GM23338 (cell line): ENCODE results near the gene ARMCX6. TPM values are rescaled to one million over a fixed set of nuclear protein-coding genes. Genes with fewer than 3 reads are reported as not detected.
"Not testable (repeated sequence)": the region's sequence is repeated elsewhere in the genome, so short reads cannot be mapped to it uniquely, and the experiment has no call there.

ENCODE experiments used
- ATAC-seq: fragments of 200-7000 bp; cut with Tn5 transposase; 3 replicates; pipeline ENCODE4 v1.9.1; 2020
- DNase-seq: peaks from one replicate; pipeline ENCODE4 v3.0.0-alpha.2; 2015; ENCODE audit warnings: low spot score
- H2AFZ ChIP-seq: fragments of 200-600 bp; sonication (generic); 2 replicates; pipeline ENCODE4 v1.8.0; 2016; ENCODE audit warnings: antibody characterized with exemption, mild to moderate bottlenecking, moderate library complexity
- H3F3A ChIP-seq: fragments of 200-600 bp; sonication (generic); replicated peaks from 2 replicates; pipeline ENCODE4 v1.8.0; 2017; ENCODE audit warnings: antibody characterized with exemption, mixed run types, low read depth
- H3K27ac ChIP-seq: fragments of 200-600 bp; sonication (generic); 2 replicates; pipeline ENCODE4 v1.6.1; 2016; ENCODE audit warnings: low read depth
- H3K27me3 ChIP-seq: fragments of 200-600 bp; sonication (generic); 2 replicates; pipeline ENCODE4 v1.8.0; 2016; ENCODE audit warnings: mild to moderate bottlenecking, mixed run types, moderate library complexity; ENCODE audit not compliant: insufficient read depth
- H3K36me3 ChIP-seq: fragments of 200-600 bp; sonication (generic); 2 replicates; pipeline ENCODE4 v1.8.0; 2016; ENCODE audit warnings: mild to moderate bottlenecking; ENCODE audit not compliant: insufficient read depth
- H3K4me1 ChIP-seq: fragments of 200-600 bp; sonication (generic); 2 replicates; pipeline ENCODE4 v1.8.0; 2016; ENCODE audit warnings: mild to moderate bottlenecking, moderate library complexity; ENCODE audit not compliant: insufficient read depth
- H3K4me2 ChIP-seq: fragments of 200-600 bp; sonication (generic); 2 replicates; pipeline ENCODE4 v1.7.1; 2017; ENCODE audit warnings: mixed run types
- H3K4me3 ChIP-seq: fragments of 200-600 bp; sonication (generic); 2 replicates; pipeline ENCODE4 v1.6.1; 2016; ENCODE audit warnings: mixed run types
- H3K79me2 ChIP-seq: fragments of 200-600 bp; sonication (generic); replicated peaks from 2 replicates; pipeline ENCODE4 v1.8.0; 2017; ENCODE audit warnings: mild to moderate bottlenecking; ENCODE audit not compliant: insufficient read depth
- H3K9me2 ChIP-seq: fragments of 200-600 bp; sonication (generic); 2 replicates; pipeline ENCODE4 v1.8.0; 2017; ENCODE audit not compliant: insufficient read depth
- H4K20me1 ChIP-seq: fragments of 200-600 bp; sonication (generic); replicated peaks from 2 replicates; pipeline ENCODE4 v1.8.0; 2017; ENCODE audit warnings: mild to moderate bottlenecking; ENCODE audit not compliant: insufficient read depth
- H3K27ac Mint-ChIP-seq: 2 replicates; pipeline ENCODE4 v1.8.0; 2020; ENCODE audit warnings: inconsistent platforms, mild to moderate bottlenecking, moderate library complexity, mixed read lengths
- H3K27me3 Mint-ChIP-seq: 3 replicates; pipeline ENCODE4 v1.8.0; 2022; ENCODE audit warnings: low read depth, mild to moderate bottlenecking, moderate library complexity, mixed read lengths, inconsistent platforms; ENCODE audit not compliant: insufficient read depth, poor library complexity
- H3K36me3 Mint-ChIP-seq: 3 replicates; pipeline ENCODE4 v1.8.0; 2021; ENCODE audit warnings: low read depth, mild to moderate bottlenecking, inconsistent platforms, moderate library complexity, mixed read lengths
- H3K4me1 Mint-ChIP-seq: 3 replicates; pipeline ENCODE4 v1.8.0; 2020; ENCODE audit warnings: mild to moderate bottlenecking, inconsistent platforms, mixed read lengths
- H3K4me3 Mint-ChIP-seq: 3 replicates; pipeline ENCODE4 v1.8.0; 2021; ENCODE audit warnings: moderate library complexity, mild to moderate bottlenecking, inconsistent platforms, mixed read lengths
- H3K9me3 Mint-ChIP-seq: 3 replicates; pipeline ENCODE4 v1.8.0; 2020; ENCODE audit warnings: moderate library complexity, mild to moderate bottlenecking, inconsistent platforms, mixed read lengths
- ZNF331 ChIP-seq: fragments of 250-450 bp; sonication (Bioruptor Pico); IDR thresholded peaks from 2 replicates; pipeline ENCODE4 v1.5.0; 2020; ENCODE audit warnings: low read depth, mild to moderate bottlenecking, moderate library complexity
- polyA plus RNA-seq: library from polyadenylated mRNA; unstranded; fragments of >200 nt; fragmentation: Nextera tagmentation; extraction: Ambion mirVana; gene quantifications from 2 replicates; pipeline ENCODE4 v1.2.1, GENCODE V29; 2016
- total RNA-seq: library from RNA; depleted of rRNA; stranded (reverse); fragments of >200 nt; shearing (Covaris generic); gene quantifications from 2 replicates; pipeline ENCODE4 v1.2.3, GENCODE V29; 2014
- TF ChIP-seq, protein P1 (sequence below): fragments of 250-450 bp; sonication (Bioruptor Pico); IDR thresholded peaks from 2 replicates; pipeline ENCODE4 v1.5.0; 2020; ENCODE audit warnings: mild to moderate bottlenecking, moderate library complexity

The ARMCX6 gene
- total and polyA plus RNA-seq, 2 experiments from 2014 or later: 23.8 to 27.0 TPM

DNA sequence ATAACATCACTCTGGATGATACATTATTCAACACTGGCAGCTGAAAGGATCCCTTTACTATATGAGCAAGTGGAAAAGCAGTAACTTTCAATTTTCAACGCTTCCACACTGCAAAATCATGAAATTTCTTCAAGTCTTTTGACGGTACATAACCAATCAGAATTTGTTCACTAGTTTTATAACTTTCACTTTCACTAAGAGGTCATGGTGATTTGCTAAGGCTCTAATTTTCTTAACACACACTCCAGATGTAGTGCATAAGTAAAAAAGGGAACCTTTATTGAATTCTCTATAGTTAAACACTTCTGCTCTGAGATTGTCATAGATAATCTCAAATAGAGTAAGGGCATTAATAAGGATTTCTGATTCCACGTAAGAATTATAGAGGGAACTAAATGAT is 37.7 kb upstream of the ARMCX6 start:
- ATAC-seq (no peak), DNase-seq (no peak)
- TF ChIP-seq, protein P1, sequence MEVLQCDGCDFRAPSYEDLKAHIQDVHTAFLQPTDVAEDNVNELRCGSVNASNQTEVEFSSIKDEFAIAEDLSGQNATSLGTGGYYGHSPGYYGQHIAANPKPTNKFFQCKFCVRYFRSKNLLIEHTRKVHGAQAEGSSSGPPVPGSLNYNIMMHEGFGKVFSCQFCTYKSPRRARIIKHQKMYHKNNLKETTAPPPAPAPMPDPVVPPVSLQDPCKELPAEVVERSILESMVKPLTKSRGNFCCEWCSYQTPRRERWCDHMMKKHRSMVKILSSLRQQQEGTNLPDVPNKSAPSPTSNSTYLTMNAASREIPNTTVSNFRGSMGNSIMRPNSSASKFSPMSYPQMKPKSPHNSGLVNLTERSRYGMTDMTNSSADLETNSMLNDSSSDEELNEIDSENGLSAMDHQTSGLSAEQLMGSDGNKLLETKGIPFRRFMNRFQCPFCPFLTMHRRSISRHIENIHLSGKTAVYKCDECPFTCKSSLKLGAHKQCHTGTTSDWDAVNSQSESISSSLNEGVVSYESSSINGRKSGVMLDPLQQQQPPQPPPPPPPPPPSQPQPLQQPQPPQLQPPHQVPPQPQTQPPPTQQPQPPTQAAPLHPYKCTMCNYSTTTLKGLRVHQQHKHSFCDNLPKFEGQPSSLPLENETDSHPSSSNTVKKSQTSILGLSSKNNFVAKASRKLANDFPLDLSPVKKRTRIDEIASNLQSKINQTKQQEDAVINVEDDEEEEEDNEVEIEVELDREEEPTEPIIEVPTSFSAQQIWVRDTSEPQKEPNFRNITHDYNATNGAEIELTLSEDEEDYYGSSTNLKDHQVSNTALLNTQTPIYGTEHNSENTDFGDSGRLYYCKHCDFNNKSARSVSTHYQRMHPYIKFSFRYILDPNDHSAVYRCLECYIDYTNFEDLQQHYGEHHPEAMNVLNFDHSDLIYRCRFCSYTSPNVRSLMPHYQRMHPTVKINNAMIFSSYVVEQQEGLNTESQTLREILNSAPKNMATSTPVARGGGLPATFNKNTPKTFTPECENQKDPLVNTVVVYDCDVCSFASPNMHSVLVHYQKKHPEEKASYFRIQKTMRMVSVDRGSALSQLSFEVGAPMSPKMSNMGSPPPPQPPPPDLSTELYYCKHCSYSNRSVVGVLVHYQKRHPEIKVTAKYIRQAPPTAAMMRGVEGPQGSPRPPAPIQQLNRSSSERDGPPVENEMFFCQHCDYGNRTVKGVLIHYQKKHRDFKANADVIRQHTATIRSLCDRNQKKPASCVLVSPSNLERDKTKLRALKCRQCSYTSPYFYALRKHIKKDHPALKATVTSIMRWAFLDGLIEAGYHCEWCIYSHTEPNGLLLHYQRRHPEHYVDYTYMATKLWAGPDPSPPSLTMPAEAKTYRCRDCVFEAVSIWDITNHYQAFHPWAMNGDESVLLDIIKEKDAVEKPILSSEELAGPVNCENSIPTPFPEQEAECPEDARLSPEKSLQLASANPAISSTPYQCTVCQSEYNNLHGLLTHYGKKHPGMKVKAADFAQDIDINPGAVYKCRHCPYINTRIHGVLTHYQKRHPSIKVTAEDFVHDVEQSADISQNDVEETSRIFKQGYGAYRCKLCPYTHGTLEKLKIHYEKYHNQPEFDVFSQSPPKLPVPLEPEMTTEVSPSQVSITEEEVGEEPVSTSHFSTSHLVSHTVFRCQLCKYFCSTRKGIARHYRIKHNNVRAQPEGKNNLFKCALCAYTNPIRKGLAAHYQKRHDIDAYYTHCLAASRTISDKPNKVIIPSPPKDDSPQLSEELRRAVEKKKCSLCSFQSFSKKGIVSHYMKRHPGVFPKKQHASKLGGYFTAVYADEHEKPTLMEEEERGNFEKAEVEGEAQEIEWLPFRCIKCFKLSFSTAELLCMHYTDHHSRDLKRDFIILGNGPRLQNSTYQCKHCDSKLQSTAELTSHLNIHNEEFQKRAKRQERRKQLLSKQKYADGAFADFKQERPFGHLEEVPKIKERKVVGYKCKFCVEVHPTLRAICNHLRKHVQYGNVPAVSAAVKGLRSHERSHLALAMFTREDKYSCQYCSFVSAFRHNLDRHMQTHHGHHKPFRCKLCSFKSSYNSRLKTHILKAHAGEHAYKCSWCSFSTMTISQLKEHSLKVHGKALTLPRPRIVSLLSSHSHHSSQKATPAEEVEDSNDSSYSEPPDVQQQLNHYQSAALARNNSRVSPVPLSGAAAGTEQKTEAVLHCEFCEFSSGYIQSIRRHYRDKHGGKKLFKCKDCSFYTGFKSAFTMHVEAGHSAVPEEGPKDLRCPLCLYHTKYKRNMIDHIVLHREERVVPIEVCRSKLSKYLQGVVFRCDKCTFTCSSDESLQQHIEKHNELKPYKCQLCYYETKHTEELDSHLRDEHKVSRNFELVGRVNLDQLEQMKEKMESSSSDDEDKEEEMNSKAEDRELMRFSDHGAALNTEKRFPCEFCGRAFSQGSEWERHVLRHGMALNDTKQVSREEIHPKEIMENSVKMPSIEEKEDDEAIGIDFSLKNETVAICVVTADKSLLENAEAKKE (CRISPR knock-in tag): no peak
- TF ChIP-seq ZNF331 (CRISPR knock-in tag): no peak
- H2AFZ ChIP-seq: no peak overlapping the region
- H3K4me3 ChIP-seq: no peak overlapping the region
- Mint-ChIP-seq H3K4me1 (peaks cover 17% of the 10 kb centered on the region), H3K4me3 (no peak overlapping the region), H3K9me3 (no peaks in the 10 kb centered on the region), H3K36me3 (peaks cover 24% of the 10 kb centered on the region), H3K27ac (no peak overlapping the region), H3K27me3 (peaks cover 3% of the 10 kb centered on the region)
- 0 out of 2 replicates have a peak, but pooled peaks cover 3% of the 10 kb centered on the region for H3K79me2 ChIP-seq
- H3K4me2 ChIP-seq: no peak overlapping the region
- H3K4me1 ChIP-seq: peaks cover 4% of the 10 kb centered on the region; the same call in 1 of the 2 replicates
- no peak overlapping the region for H3K27ac ChIP-seq
- no peaks in the 10 kb centered on the region for H3K9me2 ChIP-seq
- no peaks in the 10 kb centered on the region for H3K36me3 ChIP-seq
- no peaks in the 10 kb centered on the region for H3F3A ChIP-seq
- H4K20me1 ChIP-seq: no peaks in the 10 kb centered on the region
- no peaks in the 10 kb centered on the region for H3K27me3 ChIP-seq

DNA sequence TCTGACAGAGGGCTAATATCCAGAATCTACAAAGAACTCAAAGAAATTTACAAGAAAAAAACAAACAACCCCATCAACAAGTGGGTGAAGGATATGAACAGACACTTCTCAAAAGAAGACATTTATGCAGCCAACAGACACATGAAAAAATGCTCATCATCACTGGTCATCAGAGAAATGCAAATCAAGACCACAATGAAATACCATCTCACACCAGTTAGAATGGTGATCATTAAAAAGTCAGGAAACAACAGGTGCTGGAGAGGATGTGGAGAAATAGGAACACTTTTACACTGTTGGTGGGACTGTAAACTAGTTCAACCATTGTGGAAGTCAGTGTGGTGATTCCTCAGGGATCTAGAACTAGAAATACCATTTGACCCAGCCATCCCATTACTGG is 29.9 kb upstream of the ARMCX6 start:
- H3K4me3 ChIP-seq, H4K20me1 ChIP-seq, H3K27me3 Mint-ChIP-seq, H3F3A ChIP-seq, H3K4me1 Mint-ChIP-seq, H3K36me3 ChIP-seq, H3K4me1 ChIP-seq, H3K27ac ChIP-seq, H3K4me2 ChIP-seq, H3K27me3 ChIP-seq, H3K9me3 Mint-ChIP-seq, H3K36me3 Mint-ChIP-seq, H3K4me3 Mint-ChIP-seq, H3K27ac Mint-ChIP-seq, H2AFZ ChIP-seq, DNase-seq, H3K79me2 ChIP-seq, H3K9me2 ChIP-seq, ATAC-seq: not testable (repeated sequence)
